Gastrocnemius medialis (tissue), 4 donors: Measurements from ENCODE around the gene RARB.

Source experiments
- CTCF ChIP-seq, 5 experiments: fragments of 450-650 bp in 3 of 5; fragments of 200-600 bp in 2 of 5; sonication (generic) in 2 of 5; IDR thresholded peaks in 4 of 5; conservative IDR thresholded peaks in 1 of 5; 1 replicate in 4 of 5; 2 replicates in 1 of 5; pipeline ENCODE4 v1.5.1; 2016 to 2019; ENCODE audit warnings: antibody characterized with exemption in 5 of 5, mild to moderate bottlenecking in 3 of 5, moderate library complexity in 3 of 5
- POLR2A ChIP-seq, 2 donors: fragments of 450-650 bp; IDR thresholded peaks; one replicate each; pipeline ENCODE4 v1.6.1; 2017; ENCODE audit warnings: antibody characterized with exemption in 2 of 2, mild to moderate bottlenecking in 2 of 2, moderate library complexity in 2 of 2

- TF ChIP-seq CTCF (IDR thresholded peaks at IDR 0.05 in 4 of 5, conservative IDR thresholded peaks at IDR 0.05 in 1 of 5) (no peak), POLR2A (IDR thresholded peaks at IDR 0.05) (no peak)
Measured at GRCh38 chr3:25618028-25618427, 190.0 kb downstream of the RARB start.
